HepG2 (cell line): Measurements from ENCODE around the gene ELP6. TPM values are rescaled to one million over a fixed set of nuclear protein-coding genes. Genes with fewer than 3 reads are reported as not detected.
A peak's percentile ranks its signal among the peaks of the same experiment; 100 is the strongest.

ENCODE experiments used
- ATF7-NPFF ChIP-seq: sonication (generic); formaldehyde crosslinking; IDR thresholded peaks from 2 replicates; pipeline ENCODE4 v1.8.1; 2023; ENCODE audit warnings: mild to moderate bottlenecking, low read depth, missing genetic modification reagents, moderate library complexity
- CREB3 ChIP-seq: sonication (generic); formaldehyde crosslinking; IDR thresholded peaks from 2 replicates; pipeline ENCODE4 v1.5.0; 2020; ENCODE audit warnings: missing genetic modification reagents
- DMAP1 ChIP-seq: IDR thresholded peaks from 2 replicates; pipeline ENCODE4 v1.6.1; 2016
- HBP1 ChIP-seq: IDR thresholded peaks from 2 replicates; pipeline ENCODE4 v1.6.1; 2016; ENCODE audit warnings: low read depth, control low read depth
- HDAC1 ChIP-seq: sonication (generic); formaldehyde crosslinking; IDR thresholded peaks from 2 replicates; pipeline ENCODE4 v1.5.1; 2020; ENCODE audit warnings: mild to moderate bottlenecking, missing genetic modification reagents
- HMGXB4 ChIP-seq, 2 experiments: sonication (generic) in 1 of 2; formaldehyde crosslinking in 1 of 2; IDR thresholded peaks; 2 replicates each; pipeline versions ENCODE4 v1.4.0 to v1.6.1; 2018 to 2020; ENCODE audit warnings: missing genetic modification reagents in 2 of 2, borderline replicate concordance in 1 of 2, low read depth in 1 of 2, mild to moderate bottlenecking in 1 of 2, missing biosample characterization in 1 of 2
- HNRNPUL1 ChIP-seq: fragments of 200-400 bp; formaldehyde crosslinking; IDR thresholded peaks from 2 replicates; pipeline ENCODE4 v1.6.1; 2017; ENCODE audit warnings: low read depth, mild to moderate bottlenecking, low read length, moderate library complexity
- NFE2 ChIP-seq: sonication (generic); formaldehyde crosslinking; IDR thresholded peaks from 2 replicates; pipeline ENCODE4 v1.4.0; 2020; ENCODE audit warnings: missing genetic modification reagents
- POGZ ChIP-seq: sonication (generic); formaldehyde crosslinking; IDR thresholded peaks from 2 replicates; pipeline ENCODE4 v1.4.0; 2020; ENCODE audit warnings: mild to moderate bottlenecking, missing genetic modification reagents
- POLR2AphosphoS2 ChIP-seq: IDR thresholded peaks from 2 replicates; pipeline ENCODE4 v1.6.1; 2011; ENCODE audit warnings: low read depth, low read length, improper control_type of control experiment
- PRDM10 ChIP-seq: sonication (generic); formaldehyde crosslinking; IDR thresholded peaks from 2 replicates; pipeline ENCODE4 v1.4.0; 2020; ENCODE audit warnings: low read depth, missing genetic modification reagents
- THRA ChIP-seq: sonication (generic); formaldehyde crosslinking; IDR thresholded peaks from 2 replicates; pipeline ENCODE4 v1.4.0; 2020; ENCODE audit warnings: missing genetic modification reagents, borderline replicate concordance
- YEATS4 ChIP-seq: sonication (generic); formaldehyde crosslinking; IDR thresholded peaks from 2 replicates; pipeline ENCODE4 v1.4.0; 2020; ENCODE audit warnings: missing genetic modification reagents, borderline replicate concordance
- ZNF160 ChIP-seq: sonication (generic); formaldehyde crosslinking; IDR thresholded peaks from 2 replicates; pipeline ENCODE4 v1.8.0; 2022; ENCODE audit warnings: mild to moderate bottlenecking, inconsistent platforms, missing genetic modification reagents
- ZNF275 ChIP-seq: sonication (generic); formaldehyde crosslinking; IDR thresholded peaks from 2 replicates; pipeline ENCODE4 v1.8.0; 2022; ENCODE audit warnings: missing genetic modification reagents, mild to moderate bottlenecking, inconsistent platforms, borderline replicate concordance
- ZNF441 ChIP-seq: sonication (generic); formaldehyde crosslinking; IDR thresholded peaks from 2 replicates; pipeline ENCODE4 v1.7.0; 2021; ENCODE audit warnings: missing genetic modification reagents, borderline replicate concordance
- ZNF713 ChIP-seq: sonication (generic); formaldehyde crosslinking; IDR thresholded peaks from 2 replicates; pipeline ENCODE4 v1.4.0; 2020; ENCODE audit warnings: mild to moderate bottlenecking, missing genetic modification reagents
- ZSCAN20 ChIP-seq: sonication (generic); formaldehyde crosslinking; IDR thresholded peaks from 2 replicates; pipeline ENCODE4 v1.4.0; 2020; ENCODE audit warnings: missing genetic modification reagents, mild to moderate bottlenecking, borderline replicate concordance
- polyA plus RNA-seq, 8 experiments: library from polyadenylated mRNA; depleted of rRNA in 3 of 8; stranded (reverse) in 7 of 8; unstranded in 1 of 8; fragments of >200 nt; fragmentation: Illumina TruSeq in 4 of 8; extraction: Trizol in 4 of 8; gene quantifications; 2 replicates each; pipeline versions ENCODE4 v1.2.1 to v1.2.3, GENCODE V29; 2011 to 2016; ENCODE audit warnings: low read depth in 4 of 8, missing spikeins in 1 of 8, mixed read lengths in 1 of 8; ENCODE audit not compliant: insufficient read depth in 1 of 8
- total RNA-seq, 5 experiments: library from RNA; depleted of rRNA; stranded (reverse); fragments of >200 nt; fragmentation: Illumina TruSeq; extraction: Trizol; gene quantifications; 2 replicates each; pipeline ENCODE4 v1.2.3, GENCODE V29; 2016; ENCODE audit warnings: low read depth in 1 of 5

The ELP6 gene
- total and polyA plus RNA-seq, 2 of the 13 experiments (the other 11 are each of a cell fraction or from before 2014, with no cell fraction given), result 45.0 to 49.3 TPM

- TF ChIP-seq PRDM10 (CRISPR knock-in tag), result no peak
- TF ChIP-seq ZNF441 (CRISPR knock-in tag), result 0 out of 2 replicates have a peak, but pooled peaks have one; percentile 29
- no peak for TF ChIP-seq HBP1 (CRISPR knock-in tag)
- TF ChIP-seq POLR2AphosphoS2, result no peak
- 0 out of 2 replicates have a peak, but pooled peaks have one; percentile 0 for TF ChIP-seq YEATS4
- no peak; the same call in 1 of the 2 replicates for TF ChIP-seq ATF7-NPFF
- no peak for TF ChIP-seq ZSCAN20 (CRISPR knock-in tag)
- no peak for TF ChIP-seq HNRNPUL1
- no peak for TF ChIP-seq ZNF275 (CRISPR knock-in tag)
- TF ChIP-seq ZNF713, result 0 out of 2 replicates have a peak, but pooled peaks have one; percentile 12
- TF ChIP-seq NFE2 (CRISPR knock-in tag), result no peak
- no peak for TF ChIP-seq POGZ (CRISPR knock-in tag)
- no peak; a peak in 1 of 4 replicates for TF ChIP-seq HMGXB4 (CRISPR knock-in tag; IDR thresholded peaks at IDR 0.05; ENCODE audit: borderline replicate concordance in 1 of 2, low read depth in 1 of 2)
- no peak for TF ChIP-seq CREB3 (CRISPR knock-in tag)
- TF ChIP-seq HDAC1 (CRISPR knock-in tag), result no peak
- no peak for TF ChIP-seq ZNF160 (CRISPR knock-in tag)
- TF ChIP-seq DMAP1 (CRISPR knock-in tag), result no peak
- TF ChIP-seq THRA (CRISPR knock-in tag), result no peak
Measured at GRCh38 chr3:47512416-47513124, 942 bp downstream of the ELP6 start (continued).
